ELR (cell line): Measurements from ENCODE around the gene OBSL1.

Experiments used
- DNase-seq: peaks from one replicate; pipeline ENCODE4 v3.0.0-alpha.2; 2015; ENCODE audit warnings: low read depth

OBSL1 gene

GRCh38 chr2:219511547-219512325, 59.6 kb downstream of the OBSL1 start:
- no peak for DNase-seq

DNA sequence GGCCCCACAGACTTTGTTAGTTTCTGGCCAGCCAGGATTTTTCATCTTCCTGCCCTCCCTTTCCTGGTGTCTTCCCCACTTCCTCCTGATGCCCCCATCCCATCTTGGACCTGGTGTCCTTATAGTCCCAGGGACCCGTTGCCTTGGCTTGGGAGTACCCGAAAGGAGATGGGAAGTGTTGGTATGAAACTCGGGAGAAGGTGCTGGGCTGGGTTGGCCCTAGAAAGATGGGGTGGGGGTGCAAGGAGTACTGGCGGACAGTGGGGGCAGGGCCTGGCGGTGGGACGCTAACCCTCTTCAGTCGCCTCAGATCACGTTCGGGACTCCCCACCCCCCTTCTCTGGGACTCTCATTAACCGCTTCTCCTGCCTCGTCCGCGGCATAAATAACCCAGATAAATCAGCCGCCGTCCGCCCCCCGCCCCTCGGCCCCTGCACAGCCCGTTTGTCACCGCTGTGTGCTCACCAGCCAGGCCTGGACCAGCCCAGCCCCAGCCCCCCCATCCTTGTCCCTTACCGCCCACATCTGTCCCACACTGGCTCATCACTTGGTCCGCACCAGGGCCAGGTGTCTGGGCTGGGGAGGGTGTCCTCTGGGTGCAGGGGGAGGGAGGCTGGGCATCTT, 60.7 kb downstream of the OBSL1 start:
- DNase-seq, result no peak

DNA sequence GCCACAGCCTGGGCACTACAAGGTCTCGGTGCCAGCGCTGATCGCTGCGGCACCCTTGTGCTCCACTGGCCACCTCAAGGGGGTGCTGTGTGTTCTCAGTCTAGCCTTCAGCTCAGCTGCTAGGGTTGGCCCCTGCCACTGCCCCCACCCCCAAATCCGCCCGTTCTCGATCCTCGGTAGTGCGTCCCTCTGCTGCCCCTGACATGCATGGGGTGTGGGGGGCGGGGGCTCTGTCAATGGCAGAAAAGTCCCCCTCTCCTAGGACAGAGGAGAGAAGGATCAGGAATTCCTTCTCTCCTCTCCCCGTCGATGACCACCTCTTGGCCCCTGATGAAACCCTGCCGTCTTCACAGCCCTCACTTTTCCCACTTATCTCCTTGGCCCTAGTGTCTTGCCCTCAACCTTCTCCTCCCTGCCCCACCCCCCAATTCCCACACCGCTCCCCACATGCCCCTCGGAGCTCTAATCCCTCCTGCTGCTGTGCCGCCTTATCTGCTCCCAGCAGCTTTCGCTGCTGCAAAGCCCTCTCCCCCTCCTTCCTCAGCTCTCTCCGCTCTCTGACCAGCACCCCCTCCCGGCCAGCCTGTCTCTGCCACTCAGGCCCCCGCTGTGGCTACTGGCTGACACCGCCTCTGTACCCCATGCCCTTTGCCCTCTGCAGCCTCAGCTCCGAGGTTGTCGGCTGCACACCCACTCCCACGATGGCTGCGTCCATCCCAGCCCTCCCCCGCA, 61.4 kb downstream of the OBSL1 start:
- DNase-seq, result peak; percentile 59

- DNase-seq, result no peak
Measured at GRCh38 chr2:219508971-219509779, 62.2 kb downstream of the OBSL1 start.

GRCh38 chr2:219508444-219508734, 63.0 kb downstream of the OBSL1 start:
- no peak for DNase-seq

DNA sequence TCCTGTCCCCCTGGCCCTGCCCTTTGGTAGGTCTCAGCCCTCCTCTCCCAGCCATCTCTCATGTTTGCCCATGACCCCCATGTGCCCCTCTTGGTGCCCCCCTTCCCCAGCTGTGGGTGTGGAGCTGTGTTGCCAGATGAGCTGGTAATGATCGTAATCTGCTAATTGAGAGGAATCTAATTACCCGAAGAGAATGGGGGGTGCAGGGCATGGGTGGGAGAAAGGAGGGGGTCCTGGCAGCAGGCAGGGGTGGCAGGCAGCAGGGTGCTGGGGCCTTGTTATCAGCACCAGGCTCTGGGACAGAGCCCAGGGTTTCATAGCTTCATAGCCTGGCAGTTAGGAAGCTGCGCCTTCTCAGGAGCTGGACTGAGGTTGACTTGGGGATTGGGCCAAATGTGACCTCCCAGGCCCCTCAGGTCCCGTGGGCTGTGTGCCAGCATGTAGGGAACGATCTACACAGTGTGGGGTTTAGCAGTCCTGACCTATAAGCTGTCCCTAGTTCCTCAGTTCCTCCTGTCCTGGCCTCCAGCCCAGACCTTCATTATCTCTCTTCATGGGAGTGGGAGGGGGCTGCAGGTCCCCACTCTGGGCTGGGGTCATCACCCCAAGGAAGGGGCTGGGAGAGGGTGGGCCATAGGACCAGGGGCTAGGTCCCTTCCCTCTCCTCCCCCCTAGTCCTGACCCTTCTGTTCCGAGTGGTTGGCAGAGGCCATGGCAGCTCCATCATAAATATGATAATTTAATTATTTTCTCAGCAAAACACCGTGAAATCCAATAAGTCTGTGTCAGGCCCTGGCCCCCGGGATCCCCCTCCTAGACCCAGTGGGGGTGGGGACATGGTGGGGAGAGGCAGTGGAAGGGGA, 63.5 kb downstream of the OBSL1 start:
- DNase-seq, result no peak

GRCh38 chr2:219506802-219507526, 64.4 kb downstream of the OBSL1 start:
- no peak for DNase-seq

DNA sequence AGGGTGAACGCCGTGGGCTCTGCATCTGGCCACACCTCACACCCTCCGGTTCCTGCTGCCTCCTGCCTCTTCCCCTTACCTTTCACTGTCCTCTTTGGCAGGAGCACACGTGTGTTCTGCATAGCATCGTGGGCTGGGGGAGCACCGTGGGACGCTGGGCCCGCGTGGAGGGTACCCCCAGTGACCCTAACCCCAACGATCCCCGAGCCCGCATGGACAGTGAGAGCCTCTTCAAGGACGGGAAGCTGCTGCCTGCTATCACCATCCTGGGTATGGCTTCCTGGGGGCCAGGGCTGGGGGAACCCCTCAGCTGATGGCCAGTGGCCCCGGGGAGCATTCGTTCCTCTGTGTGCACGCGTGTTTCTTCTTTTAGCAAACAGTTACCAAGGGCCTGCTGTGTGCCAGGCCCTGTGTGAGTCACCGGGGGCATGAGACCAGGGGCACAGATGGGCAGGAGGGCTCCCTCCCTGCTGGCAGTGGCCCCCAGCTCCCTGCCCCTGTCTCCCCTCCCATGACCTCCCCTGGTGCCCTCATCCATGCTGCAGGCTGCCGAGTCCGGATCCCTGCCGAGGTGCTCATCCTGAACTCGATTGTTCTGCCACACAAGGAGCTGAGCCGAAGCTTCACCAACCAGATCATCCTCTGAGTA, 65.1 kb downstream of the OBSL1 start:
- no peak for DNase-seq

- DNase-seq, result no peak
Measured at GRCh38 chr2:219505585-219505984, 65.8 kb downstream of the OBSL1 start.

- no peak for DNase-seq
Measured at GRCh38 chr2:219502618-219503017, 68.7 kb downstream of the OBSL1 start.

- DNase-seq, result no peak
Measured at GRCh38 chr2:219501849-219502248, 69.5 kb downstream of the OBSL1 start.
